ENCODE data around the gene LOXL3.

LOXL3 gene, protein sequence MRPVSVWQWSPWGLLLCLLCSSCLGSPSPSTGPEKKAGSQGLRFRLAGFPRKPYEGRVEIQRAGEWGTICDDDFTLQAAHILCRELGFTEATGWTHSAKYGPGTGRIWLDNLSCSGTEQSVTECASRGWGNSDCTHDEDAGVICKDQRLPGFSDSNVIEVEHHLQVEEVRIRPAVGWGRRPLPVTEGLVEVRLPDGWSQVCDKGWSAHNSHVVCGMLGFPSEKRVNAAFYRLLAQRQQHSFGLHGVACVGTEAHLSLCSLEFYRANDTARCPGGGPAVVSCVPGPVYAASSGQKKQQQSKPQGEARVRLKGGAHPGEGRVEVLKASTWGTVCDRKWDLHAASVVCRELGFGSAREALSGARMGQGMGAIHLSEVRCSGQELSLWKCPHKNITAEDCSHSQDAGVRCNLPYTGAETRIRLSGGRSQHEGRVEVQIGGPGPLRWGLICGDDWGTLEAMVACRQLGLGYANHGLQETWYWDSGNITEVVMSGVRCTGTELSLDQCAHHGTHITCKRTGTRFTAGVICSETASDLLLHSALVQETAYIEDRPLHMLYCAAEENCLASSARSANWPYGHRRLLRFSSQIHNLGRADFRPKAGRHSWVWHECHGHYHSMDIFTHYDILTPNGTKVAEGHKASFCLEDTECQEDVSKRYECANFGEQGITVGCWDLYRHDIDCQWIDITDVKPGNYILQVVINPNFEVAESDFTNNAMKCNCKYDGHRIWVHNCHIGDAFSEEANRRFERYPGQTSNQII

GRCh38 chr2:74553892-74554819 lies at the start of gene LOXL3, which contains the start of gene DOK1:
TSS of gene LOXL3 (minus strand) at chr2:74553942. CDS start at chr2:74552634, 1,308 bp downstream.
TSS of gene DOK1 (plus strand) at chr2:74554720. CDS start at chr2:74554755, 35 bp downstream.
- DNase-seq (ENCODE audit: extremely low read depth, insufficient read length), result peak; percentile 87
- Histone ChIP-seq H3K36me3 (ENCODE audit: control insufficient read depth, insufficient read depth, low read length) (peaks cover 14% of the 10 kb centered on the region), H3K27me3 (replicated peaks; ENCODE audit: control insufficient read depth, insufficient read depth, low read length) (no peaks in the 10 kb centered on the region), H3K4me3 (replicated peaks; ENCODE audit: low read depth, low read length) (peak within 1 kb of the TSS; percentile 83)
- TF ChIP-seq, protein P1, sequence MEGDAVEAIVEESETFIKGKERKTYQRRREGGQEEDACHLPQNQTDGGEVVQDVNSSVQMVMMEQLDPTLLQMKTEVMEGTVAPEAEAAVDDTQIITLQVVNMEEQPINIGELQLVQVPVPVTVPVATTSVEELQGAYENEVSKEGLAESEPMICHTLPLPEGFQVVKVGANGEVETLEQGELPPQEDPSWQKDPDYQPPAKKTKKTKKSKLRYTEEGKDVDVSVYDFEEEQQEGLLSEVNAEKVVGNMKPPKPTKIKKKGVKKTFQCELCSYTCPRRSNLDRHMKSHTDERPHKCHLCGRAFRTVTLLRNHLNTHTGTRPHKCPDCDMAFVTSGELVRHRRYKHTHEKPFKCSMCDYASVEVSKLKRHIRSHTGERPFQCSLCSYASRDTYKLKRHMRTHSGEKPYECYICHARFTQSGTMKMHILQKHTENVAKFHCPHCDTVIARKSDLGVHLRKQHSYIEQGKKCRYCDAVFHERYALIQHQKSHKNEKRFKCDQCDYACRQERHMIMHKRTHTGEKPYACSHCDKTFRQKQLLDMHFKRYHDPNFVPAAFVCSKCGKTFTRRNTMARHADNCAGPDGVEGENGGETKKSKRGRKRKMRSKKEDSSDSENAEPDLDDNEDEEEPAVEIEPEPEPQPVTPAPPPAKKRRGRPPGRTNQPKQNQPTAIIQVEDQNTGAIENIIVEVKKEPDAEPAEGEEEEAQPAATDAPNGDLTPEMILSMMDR (IDR thresholded peaks at IDR 0.05; ENCODE audit: insufficient read depth, low read length, poor library complexity, severe bottlenecking), result no peak

DNA sequence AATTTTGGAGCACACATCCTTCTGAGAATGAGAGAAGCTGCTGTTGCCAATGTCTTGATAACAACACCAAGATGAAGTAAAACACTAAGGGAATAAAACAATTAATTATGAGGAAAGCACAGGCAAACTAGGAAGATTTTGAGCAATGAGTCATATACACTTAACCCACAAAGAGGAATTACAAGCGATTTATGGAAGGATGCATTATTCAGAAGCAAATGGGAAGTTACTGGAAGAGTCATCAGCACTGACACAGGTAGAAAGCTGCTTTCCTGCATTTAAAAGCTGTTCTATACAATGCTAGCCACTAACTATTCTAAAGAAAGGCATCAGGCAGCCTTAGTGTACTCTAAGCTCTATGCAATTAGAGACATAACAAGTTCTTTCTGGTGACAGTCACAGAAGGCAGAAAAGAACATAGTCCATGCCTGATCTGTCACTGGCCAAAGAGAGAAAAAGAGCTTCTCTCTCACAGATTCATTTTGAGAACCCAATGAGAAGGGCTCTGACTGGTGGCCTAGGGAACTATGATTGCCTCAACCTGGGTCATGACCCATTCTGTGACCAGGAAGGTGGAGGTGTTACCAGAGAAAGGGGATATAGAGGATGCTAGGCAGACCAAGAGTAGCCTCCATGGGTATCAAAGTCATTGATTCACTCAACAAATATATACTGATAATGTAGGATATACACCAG lies 49.0 kb upstream of the LOXL3 start:
- Histone ChIP-seq H3K27me3 (replicated peaks; ENCODE audit: control insufficient read depth, insufficient read depth, low read length) (no peaks in the 10 kb centered on the region), H3K36me3 (ENCODE audit: control insufficient read depth, insufficient read depth, low read length) (no peaks in the 10 kb centered on the region), H3K4me3 (replicated peaks; ENCODE audit: low read depth, low read length) (no peak overlapping the region)
- DNase-seq (ENCODE audit: extremely low read depth, insufficient read length), result no peak
- TF ChIP-seq, protein P1 (IDR thresholded peaks at IDR 0.05; ENCODE audit: insufficient read depth, low read length, poor library complexity, severe bottlenecking), result no peak

DNA sequence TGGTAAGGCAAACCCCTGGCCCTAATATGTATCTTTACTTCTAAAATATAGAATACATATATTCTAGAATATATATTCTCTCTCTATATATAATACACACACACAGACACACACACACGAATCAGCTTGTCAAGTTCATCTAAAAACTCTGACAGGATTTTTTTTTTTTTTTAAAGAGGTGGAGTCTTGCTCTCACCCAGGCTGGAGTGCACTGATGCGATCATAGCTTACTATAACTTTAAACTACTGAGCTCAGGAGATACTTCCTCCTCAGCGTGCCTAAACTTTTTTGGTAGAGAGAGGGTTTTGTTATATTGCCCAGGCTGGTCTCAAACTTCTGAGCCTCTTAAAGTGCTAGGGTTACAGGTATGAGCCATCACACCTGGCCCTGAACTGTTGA lies 45.9 kb upstream of the LOXL3 start:
- no peaks in the 10 kb centered on the region for H3K27me3 ChIP-seq (replicated peaks; ENCODE audit: control insufficient read depth, insufficient read depth, low read length)
- no peak for DNase-seq (ENCODE audit: extremely low read depth, insufficient read length)
- TF ChIP-seq, protein P1 (IDR thresholded peaks at IDR 0.05; ENCODE audit: insufficient read depth, low read length, poor library complexity, severe bottlenecking), result no peak
- no peaks in the 10 kb centered on the region for H3K36me3 ChIP-seq (ENCODE audit: control insufficient read depth, insufficient read depth, low read length)
- H3K4me3 ChIP-seq (replicated peaks; ENCODE audit: low read depth, low read length), result no peak overlapping the region

DNA sequence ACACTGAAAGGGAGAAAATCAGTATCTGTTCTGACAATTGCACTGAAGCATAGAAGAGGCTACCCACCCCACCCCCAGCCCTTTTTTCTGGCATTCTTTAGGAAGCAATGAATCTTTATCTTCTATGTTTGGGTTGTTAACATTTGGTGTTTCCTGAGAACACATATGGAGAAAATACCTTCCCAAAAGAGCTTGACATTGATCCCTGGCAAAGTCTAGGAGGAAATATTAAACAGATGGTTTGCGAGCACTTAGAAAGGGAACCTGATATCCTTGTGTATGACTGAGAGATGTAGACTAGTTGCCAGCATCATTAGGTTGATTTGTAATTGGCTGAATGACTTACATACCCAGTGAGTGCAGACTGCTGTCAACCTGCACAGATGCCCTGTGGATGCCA lies 43.7 kb upstream of the LOXL3 start:
- H3K4me3 ChIP-seq (replicated peaks; ENCODE audit: low read depth, low read length), result no peak overlapping the region
- H3K36me3 ChIP-seq (ENCODE audit: control insufficient read depth, insufficient read depth, low read length), result no peaks in the 10 kb centered on the region
- no peaks in the 10 kb centered on the region for H3K27me3 ChIP-seq (replicated peaks; ENCODE audit: control insufficient read depth, insufficient read depth, low read length)
- no peak for DNase-seq (ENCODE audit: extremely low read depth, insufficient read length)
- TF ChIP-seq, protein P1 (IDR thresholded peaks at IDR 0.05; ENCODE audit: insufficient read depth, low read length, poor library complexity, severe bottlenecking), result no peak

GRCh38 chr2:74596584-74596983 lies 42.8 kb upstream of the LOXL3 start:
- no peak for DNase-seq (ENCODE audit: extremely low read depth, insufficient read length)
- H3K27me3 ChIP-seq (replicated peaks; ENCODE audit: control insufficient read depth, insufficient read depth, low read length), result no peaks in the 10 kb centered on the region
- no peaks in the 10 kb centered on the region for H3K36me3 ChIP-seq (ENCODE audit: control insufficient read depth, insufficient read depth, low read length)
- TF ChIP-seq, protein P1 (IDR thresholded peaks at IDR 0.05; ENCODE audit: insufficient read depth, low read length, poor library complexity, severe bottlenecking), result no peak
- no peak overlapping the region for H3K4me3 ChIP-seq (replicated peaks; ENCODE audit: low read depth, low read length)
